NT2/D1 (cell line): ENCODE measurements around the gene XPR1.

Experiments
- DNase-seq: peaks from one replicate; pipeline ENCODE4 v3.0.0-alpha.2; 2011; ENCODE audit warnings: low read depth, low spot score
- H3K27me3 ChIP-seq: 2 replicates; pipeline ENCODE4 v1.6.0; 2011; ENCODE audit warnings: mild to moderate bottlenecking; ENCODE audit not compliant: insufficient read length, insufficient read depth
- H3K36me3 ChIP-seq: 2 replicates; pipeline ENCODE4 v1.6.1; 2011; ENCODE audit warnings: mild to moderate bottlenecking, low read length, mixed read lengths; ENCODE audit not compliant: insufficient read depth, insufficient read length
- H3K4me1 ChIP-seq: 2 replicates; pipeline ENCODE4 v1.5.1; 2011; ENCODE audit not compliant: insufficient read depth, insufficient read length
- H3K4me3 ChIP-seq: 2 replicates; pipeline ENCODE4 v1.5.1; 2011; ENCODE audit warnings: low read depth; ENCODE audit not compliant: insufficient read length
- H3K9ac ChIP-seq: 2 replicates; pipeline ENCODE4 v1.6.0; 2011; ENCODE audit warnings: low read depth; ENCODE audit not compliant: insufficient read length
- H3K9me3 ChIP-seq: 2 replicates; pipeline ENCODE4 v1.5.1; 2011; ENCODE audit warnings: mild to moderate bottlenecking, low read length; ENCODE audit not compliant: insufficient read depth
- SUZ12 ChIP-seq: IDR thresholded peaks from 2 replicates; pipeline ENCODE4 v1.6.1; 2011; ENCODE audit not compliant: insufficient read length, insufficient read depth; ENCODE audit errors: extremely low read depth
- YY1 ChIP-seq: IDR thresholded peaks from 2 replicates; pipeline ENCODE4 v1.6.1; 2011; ENCODE audit not compliant: insufficient read length, insufficient read depth
- ZNF274 ChIP-seq: IDR thresholded peaks from 2 replicates; pipeline ENCODE4 v1.6.1; 2011; ENCODE audit warnings: mild to moderate bottlenecking, low read depth, low read length

Gene XPR1

GRCh38 chr1:180603850-180604226 is 28.0 kb upstream of the XPR1 start:
- Histone ChIP-seq H3K36me3 (no peaks in the 10 kb centered on the region), H3K27me3 (peaks cover 5% of the 10 kb centered on the region), H3K9me3 (no peaks in the 10 kb centered on the region), H3K4me1 (no peaks in the 10 kb centered on the region), H3K9ac (no peak overlapping the region), H3K4me3 (no peak overlapping the region)
- no peak for TF ChIP-seq YY1
- TF ChIP-seq SUZ12 = no peak
- TF ChIP-seq ZNF274 = no peak
- DNase-seq = no peak

GRCh38 chr1:180606155-180606554 is 25.7 kb upstream of the XPR1 start:
- Histone ChIP-seq H3K27me3 (peaks cover 3% of the 10 kb centered on the region), H3K36me3 (no peaks in the 10 kb centered on the region), H3K9me3 (no peaks in the 10 kb centered on the region), H3K9ac (no peak overlapping the region), H3K4me1 (no peaks in the 10 kb centered on the region), H3K4me3 (no peak overlapping the region)
- DNase-seq = no peak
- TF ChIP-seq ZNF274 (no peak), SUZ12 (no peak), YY1 (no peak)

- no peak overlapping the region for H3K4me3 ChIP-seq
- DNase-seq = no peak
- H3K9ac ChIP-seq = no peak overlapping the region
- no peaks in the 10 kb centered on the region for H3K9me3 ChIP-seq
- TF ChIP-seq YY1 (no peak), ZNF274 (no peak), SUZ12 (no peak)
- no peaks in the 10 kb centered on the region for H3K4me1 ChIP-seq
- no peaks in the 10 kb centered on the region for H3K36me3 ChIP-seq
- H3K27me3 ChIP-seq = no peaks in the 10 kb centered on the region
Measured at GRCh38 chr1:180609643-180610555, 21.9 kb upstream of the XPR1 start.

- no peak for TF ChIP-seq YY1
- DNase-seq = no peak
Measured at GRCh38 chr1:180610556-180611015, 21.2 kb upstream of the XPR1 start.

GRCh38 chr1:180611016-180611930 is 20.5 kb upstream of the XPR1 start:
- Histone ChIP-seq H3K9ac (no peak overlapping the region), H3K36me3 (no peaks in the 10 kb centered on the region), H3K4me1 (no peaks in the 10 kb centered on the region), H3K27me3 (no peaks in the 10 kb centered on the region), H3K4me3 (no peak overlapping the region), H3K9me3 (no peaks in the 10 kb centered on the region)
- no peak for DNase-seq
- TF ChIP-seq ZNF274 (no peak), YY1 (no peak), SUZ12 (no peak)

More at GRCh38 chr1:180610556-180611015, 21.2 kb upstream of the XPR1 start:
- Histone ChIP-seq H3K4me1 (no peaks in the 10 kb centered on the region), H3K4me3 (no peak overlapping the region), H3K9me3 (no peaks in the 10 kb centered on the region), H3K27me3 (no peaks in the 10 kb centered on the region), H3K36me3 (no peaks in the 10 kb centered on the region), H3K9ac (no peak overlapping the region)

GRCh38 chr1:180612632-180613031 is 19.2 kb upstream of the XPR1 start:
- Histone ChIP-seq H3K9me3 (no peaks in the 10 kb centered on the region), H3K27me3 (no peaks in the 10 kb centered on the region), H3K36me3 (no peaks in the 10 kb centered on the region), H3K9ac (no peak overlapping the region), H3K4me1 (no peaks in the 10 kb centered on the region), H3K4me3 (no peak overlapping the region)
- TF ChIP-seq YY1 (no peak), ZNF274 (no peak), SUZ12 (no peak)
- DNase-seq = no peak

- DNase-seq = no peak
- H3K36me3 ChIP-seq = no peaks in the 10 kb centered on the region
- TF ChIP-seq YY1 (no peak), SUZ12 (no peak), ZNF274 (no peak)
Measured at GRCh38 chr1:180614730-180615129, 17.1 kb upstream of the XPR1 start.

More at GRCh38 chr1:180614730-180615129, 17.1 kb upstream of the XPR1 start:
- no peaks in the 10 kb centered on the region for H3K27me3 ChIP-seq
- H3K9me3 ChIP-seq = no peaks in the 10 kb centered on the region
- H3K4me1 ChIP-seq = no peaks in the 10 kb centered on the region
- no peak overlapping the region for H3K9ac ChIP-seq
- no peak overlapping the region for H3K4me3 ChIP-seq
